GM06990 (cell line): ENCODE data around the gene NLRC5.

Experiments
- DNase-seq: peaks from one replicate; pipeline ENCODE4 v3.0.0-alpha.2; 2011; ENCODE audit not compliant: insufficient read length; ENCODE audit errors: extremely low read depth
- H3K27me3 ChIP-seq: replicated peaks from 2 replicates; pipeline ENCODE4 v1.6.0; 2011; ENCODE audit warnings: low read length; ENCODE audit not compliant: control insufficient read depth, insufficient read depth
- H3K36me3 ChIP-seq: 2 replicates; pipeline ENCODE4 v1.5.1; 2011; ENCODE audit warnings: low read length; ENCODE audit not compliant: control insufficient read depth, insufficient read depth
- H3K4me3 ChIP-seq: replicated peaks from 2 replicates; pipeline ENCODE4 v1.5.1; 2011; ENCODE audit warnings: low read depth, mild to moderate bottlenecking, control low read depth, low read length
- TF ChIP-seq, protein P1 (sequence below): IDR thresholded peaks from 2 replicates; pipeline ENCODE4 v1.5.1; 2011; ENCODE audit warnings: low read length, control low read depth, mild to moderate bottlenecking, inconsistent platforms; ENCODE audit not compliant: insufficient read depth, poor library complexity, severe bottlenecking

NLRC5 gene

DNA sequence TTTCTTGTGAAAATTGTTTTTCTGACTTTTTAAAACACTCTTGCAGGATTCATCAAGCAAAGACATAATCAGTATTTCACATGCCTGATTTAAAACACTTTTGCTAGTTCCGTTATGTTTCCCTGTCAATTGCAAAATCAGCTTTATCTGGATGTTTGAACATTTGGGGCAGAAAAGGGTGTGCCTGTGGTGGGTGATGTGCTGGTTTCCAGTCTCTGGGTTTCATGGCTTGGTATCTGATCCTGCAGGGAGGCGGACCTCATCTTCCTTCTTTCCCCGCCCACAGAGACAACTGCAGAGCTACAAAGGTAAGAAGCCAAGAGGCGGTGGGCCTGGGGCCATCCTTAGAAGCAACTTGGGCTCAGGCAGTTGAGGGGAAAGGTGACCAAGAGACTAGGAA, 41.8 kb downstream of the NLRC5 start:
- TF ChIP-seq, protein P1, sequence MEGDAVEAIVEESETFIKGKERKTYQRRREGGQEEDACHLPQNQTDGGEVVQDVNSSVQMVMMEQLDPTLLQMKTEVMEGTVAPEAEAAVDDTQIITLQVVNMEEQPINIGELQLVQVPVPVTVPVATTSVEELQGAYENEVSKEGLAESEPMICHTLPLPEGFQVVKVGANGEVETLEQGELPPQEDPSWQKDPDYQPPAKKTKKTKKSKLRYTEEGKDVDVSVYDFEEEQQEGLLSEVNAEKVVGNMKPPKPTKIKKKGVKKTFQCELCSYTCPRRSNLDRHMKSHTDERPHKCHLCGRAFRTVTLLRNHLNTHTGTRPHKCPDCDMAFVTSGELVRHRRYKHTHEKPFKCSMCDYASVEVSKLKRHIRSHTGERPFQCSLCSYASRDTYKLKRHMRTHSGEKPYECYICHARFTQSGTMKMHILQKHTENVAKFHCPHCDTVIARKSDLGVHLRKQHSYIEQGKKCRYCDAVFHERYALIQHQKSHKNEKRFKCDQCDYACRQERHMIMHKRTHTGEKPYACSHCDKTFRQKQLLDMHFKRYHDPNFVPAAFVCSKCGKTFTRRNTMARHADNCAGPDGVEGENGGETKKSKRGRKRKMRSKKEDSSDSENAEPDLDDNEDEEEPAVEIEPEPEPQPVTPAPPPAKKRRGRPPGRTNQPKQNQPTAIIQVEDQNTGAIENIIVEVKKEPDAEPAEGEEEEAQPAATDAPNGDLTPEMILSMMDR, result no peak
- Histone ChIP-seq H3K4me3 (no peak overlapping the region), H3K36me3 (peaks cover 38% of the 10 kb centered on the region), H3K27me3 (no peaks in the 10 kb centered on the region)
- no peak for DNase-seq

DNA sequence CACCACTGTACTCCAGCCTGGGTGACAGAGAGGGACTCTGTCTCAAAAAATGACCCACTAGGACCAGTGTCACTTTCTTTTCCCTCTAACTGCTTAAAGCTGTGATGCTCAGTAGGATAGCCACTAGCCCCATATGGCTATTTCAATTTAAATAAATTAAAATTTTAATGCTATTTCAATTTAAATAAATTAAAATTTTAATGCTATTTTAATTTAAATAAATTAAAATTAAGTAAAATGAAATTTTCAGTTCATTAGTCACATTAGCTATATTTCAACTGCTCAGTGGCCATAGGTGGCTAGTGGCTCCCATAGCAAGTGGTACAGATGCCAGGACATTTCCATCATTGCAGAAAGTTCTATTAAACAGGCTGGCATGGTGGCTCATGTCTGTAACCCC, 43.0 kb downstream of the NLRC5 start:
- Histone ChIP-seq H3K36me3 (peaks cover 35% of the 10 kb centered on the region), H3K4me3 (no peak overlapping the region)
- TF ChIP-seq, protein P1, result no peak

DNA sequence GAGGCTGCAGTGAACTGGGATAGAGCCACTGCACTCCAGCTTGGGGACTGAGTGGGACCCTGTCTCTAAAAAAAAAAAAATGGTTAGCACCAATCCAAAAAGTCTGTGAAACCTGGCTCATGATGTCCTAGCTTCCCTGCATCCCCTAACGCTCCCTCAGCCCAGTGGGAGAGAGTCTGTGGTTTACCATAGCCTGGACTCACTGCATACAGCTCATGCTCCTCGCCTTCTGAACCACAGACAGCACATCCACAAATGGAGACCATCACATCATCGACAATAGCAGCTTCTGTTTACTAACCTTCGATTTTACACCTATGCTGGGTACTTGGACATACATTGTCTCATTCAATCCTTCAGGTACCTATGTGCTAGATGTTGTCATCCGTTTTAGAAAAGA, 43.6 kb downstream of the NLRC5 start:
- DNase-seq, result no peak
- Histone ChIP-seq H3K4me3 (no peak overlapping the region), H3K36me3 (peaks cover 38% of the 10 kb centered on the region), H3K27me3 (no peaks in the 10 kb centered on the region)
- TF ChIP-seq, protein P1, result no peak

More for the DNA sequence above, 43.0 kb downstream of the NLRC5 start:
- H3K27me3 ChIP-seq, result no peaks in the 10 kb centered on the region
- no peak for DNase-seq

DNA sequence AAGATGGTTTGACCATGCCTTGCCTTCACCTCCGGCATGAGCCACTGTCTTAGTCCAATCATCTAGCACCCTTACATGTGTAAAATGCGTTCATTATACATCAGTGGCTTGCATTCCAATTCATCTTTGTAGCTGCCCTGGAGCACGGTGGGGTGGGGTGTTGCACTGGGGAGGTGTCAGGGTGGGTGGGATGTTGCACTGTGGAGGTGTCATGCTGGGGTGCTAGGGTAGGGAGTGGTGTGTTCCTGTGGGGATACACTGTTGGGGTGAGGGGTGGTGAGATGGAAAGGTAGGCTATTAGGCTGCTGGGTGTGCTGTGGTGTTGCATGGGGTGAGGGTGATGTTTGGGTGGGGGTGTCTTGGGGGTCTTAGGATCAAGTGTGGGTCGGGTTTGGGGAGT, 47.0 kb downstream of the NLRC5 start:
- no peaks in the 10 kb centered on the region for H3K27me3 ChIP-seq
- H3K4me3 ChIP-seq, result no peak overlapping the region
- peaks cover 31% of the 10 kb centered on the region for H3K36me3 ChIP-seq
- DNase-seq, result no peak
- TF ChIP-seq, protein P1, result no peak

DNA sequence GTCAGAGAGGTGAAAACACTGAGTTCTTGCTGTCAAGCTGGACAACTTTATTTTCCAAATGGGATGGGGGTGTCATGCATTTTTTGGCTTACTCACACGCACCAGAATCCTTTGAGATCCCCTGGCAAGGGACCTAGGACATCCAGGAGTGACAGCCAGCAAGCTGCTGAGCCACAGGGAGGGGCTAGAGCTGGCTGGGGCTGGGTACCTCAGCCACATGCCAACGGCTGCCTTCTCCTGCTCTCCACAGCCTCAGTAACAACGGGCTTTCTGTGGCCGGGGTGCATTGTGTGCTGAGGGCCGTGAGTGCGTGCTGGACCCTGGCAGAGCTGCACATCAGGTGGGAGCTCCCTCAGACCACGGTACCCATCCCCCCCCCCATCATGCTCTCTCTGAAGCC, 47.6 kb downstream of the NLRC5 start:
- no peak overlapping the region for H3K4me3 ChIP-seq
- no peak for DNase-seq
- TF ChIP-seq, protein P1, result no peak
- peaks cover 28% of the 10 kb centered on the region for H3K36me3 ChIP-seq
- H3K27me3 ChIP-seq, result no peaks in the 10 kb centered on the region

DNA sequence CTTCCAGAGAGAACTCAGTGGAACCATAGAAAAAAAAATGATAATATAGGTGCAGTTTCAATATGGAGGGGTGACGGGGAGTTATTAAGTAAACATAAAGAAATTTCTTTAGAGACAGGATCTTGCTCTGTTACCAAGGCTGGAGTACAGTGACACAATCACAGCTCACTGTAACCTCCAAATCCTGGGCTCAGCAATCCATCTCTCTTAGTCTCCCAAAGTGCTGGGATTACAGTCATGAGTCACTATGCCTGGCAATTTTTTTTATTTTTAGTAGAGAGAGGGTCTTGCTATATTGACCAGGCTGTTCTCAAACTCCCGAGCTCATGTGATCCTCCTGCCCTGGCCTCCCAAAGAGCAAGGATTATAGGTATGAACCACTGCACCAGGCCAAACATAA, 48.8 kb downstream of the NLRC5 start:
- Histone ChIP-seq H3K4me3 (no peak overlapping the region), H3K36me3 (peaks cover 28% of the 10 kb centered on the region), H3K27me3 (no peaks in the 10 kb centered on the region)
- TF ChIP-seq, protein P1, result no peak
- no peak for DNase-seq
